MCF 10A (cell line): ENCODE results near the gene CACNG3. TPM values are rescaled to one million over a fixed set of nuclear protein-coding genes. Genes with fewer than 3 reads are reported as not detected.

Source experiments
- BruUV-seq: library from RNA; stranded (reverse); fragments of 400-500 nt; replicated peaks from 2 replicates; lab custom pipeline; 2021; lab: Mats Ljungman, UMichigan
- CTCF ChIA-PET: fragments of 300-600 bp; sonication (Branson Sonifier 250); formaldehyde crosslinking; extraction: SDS; loops from one replicate; lab custom pipeline; 2021; ENCODE audit warnings: antibody characterized with exemption, inconsistent platforms; lab: Yijun Ruan, JAX
- POLR2A ChIA-PET: fragments of 300-600, 350-650 bp; sonication (Branson Sonifier 250); formaldehyde crosslinking; extraction: SDS; loops from one replicate; lab custom pipeline; 2020; ENCODE audit warnings: antibody characterized with exemption, inconsistent platforms; lab: Yijun Ruan, JAX
- DNase-seq: peaks from one replicate; pipeline ENCODE4 v3.0.0-alpha.2; 2018; ENCODE audit not compliant: unreplicated experiment
- H3K27ac Mint-ChIP-seq: one replicate; pipeline ENCODE4 v1.8.0; 2022; ENCODE audit warnings: mild to moderate bottlenecking, low read depth, mixed read lengths; ENCODE audit not compliant: unreplicated experiment
- H3K27me3 Mint-ChIP-seq: one replicate; pipeline ENCODE4 v1.8.0; 2022; ENCODE audit warnings: mixed read lengths; ENCODE audit not compliant: insufficient read depth, unreplicated experiment
- H3K36me3 Mint-ChIP-seq: one replicate; pipeline ENCODE4 v1.8.0; 2022; ENCODE audit warnings: mild to moderate bottlenecking, moderate library complexity, mixed read lengths; ENCODE audit not compliant: insufficient read depth, unreplicated experiment
- H3K4me1 Mint-ChIP-seq: one replicate; pipeline ENCODE4 v1.8.0; 2022; ENCODE audit warnings: mixed read lengths; ENCODE audit not compliant: insufficient read depth, unreplicated experiment
- H3K4me3 Mint-ChIP-seq: one replicate; pipeline ENCODE4 v1.8.0; 2022; ENCODE audit warnings: mild to moderate bottlenecking, moderate library complexity, mixed read lengths; ENCODE audit not compliant: unreplicated experiment
- H3K9me3 Mint-ChIP-seq: one replicate; pipeline ENCODE4 v1.8.0; 2022; ENCODE audit warnings: mixed read lengths; ENCODE audit not compliant: unreplicated experiment
- CTCF ChIP-seq: fragments of 200-600 bp; IDR thresholded peaks from one replicate; pipeline ENCODE4 v1.8.0; 2022; ENCODE audit warnings: antibody characterized with exemption, mild to moderate bottlenecking; ENCODE audit not compliant: unreplicated experiment
- intact Hi-C: fragments of 100-400 bp; cut with micrococcal nuclease; formaldehyde crosslinking; loops from 2 replicates; pipeline ENCODE4 v1.14.1; 2022
- total RNA-seq: library from RNA; stranded (reverse); gene quantifications from 2 replicates; pipeline ENCODE4 v1.2.3, GENCODE V29; 2022

Gene CACNG3
- total RNA-seq, 1 experiment from 2014 or later, result not detected

DNA sequence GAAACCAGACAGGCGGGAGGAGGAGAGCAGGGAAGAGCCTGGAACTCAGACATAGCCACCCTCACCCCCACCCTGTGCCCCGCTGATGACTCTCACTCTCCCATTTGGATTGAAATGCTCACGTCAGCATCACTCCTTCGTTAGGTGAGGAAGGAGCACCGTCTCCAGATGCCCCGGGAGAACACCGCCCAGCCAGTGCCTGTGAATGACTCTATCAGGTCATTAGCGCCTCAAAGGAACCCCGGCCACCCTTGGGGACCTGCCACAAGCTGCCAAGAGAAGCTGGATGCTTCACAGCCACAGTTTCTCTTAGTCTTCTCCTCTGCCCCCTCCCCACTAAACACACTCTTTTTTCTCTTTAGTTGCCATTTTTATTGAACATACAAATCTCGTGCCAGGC lies 66.0 kb downstream of the CACNG3 start:
- Mint-ChIP-seq H3K36me3 (no peaks in the 10 kb centered on the region), H3K27ac (no peak overlapping the region), H3K27me3 (peaks cover 26% of the 10 kb centered on the region), H3K4me3 (no peak overlapping the region), H3K4me1 (no peaks in the 10 kb centered on the region), H3K9me3 (no peaks in the 10 kb centered on the region)
- BruUV-seq, result no TSS peak
- intact Hi-C loops, result no loop called here
- ChIA-PET CTCF (interaction anchor here (0.6 kb wide), 1 partner anchor 521 kb away, joined by 3 read pairs; no protein-coding TSS in a partner anchor), POLR2A (interaction anchor here (1.0 kb wide), 1 partner anchor 251 kb away, joined by 4 read pairs; no protein-coding TSS in a partner anchor)
- no peak for TF ChIP-seq CTCF
- no peak for DNase-seq

DNA sequence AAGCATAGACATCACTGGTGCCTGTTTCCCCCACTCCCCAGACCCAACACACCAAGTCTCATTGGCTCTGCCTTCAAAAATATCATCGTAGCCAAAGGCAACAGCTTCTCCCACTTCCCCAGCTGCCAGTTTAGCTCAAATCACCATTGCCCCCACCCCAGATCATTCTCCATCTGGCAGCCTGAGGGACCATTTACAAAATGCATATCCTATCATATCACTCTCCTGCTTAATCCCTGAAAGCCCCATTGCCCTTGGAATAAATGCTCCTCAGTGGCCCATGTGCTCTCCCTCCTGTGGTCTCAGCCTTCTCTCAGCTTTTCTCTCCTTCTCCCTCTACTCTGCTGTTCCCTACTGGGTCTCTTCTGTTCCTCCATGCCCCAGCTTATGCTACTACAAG lies 68.3 kb downstream of the CACNG3 start:
- H3K9me3 Mint-ChIP-seq, result no peaks in the 10 kb centered on the region
- TF ChIP-seq CTCF, result no peak
- no peak overlapping the region for H3K27ac Mint-ChIP-seq
- ChIA-PET POLR2A (no interaction called here), CTCF (interaction anchor here (0.5 kb wide), 1 partner anchor 67 kb away, joined by 3 read pairs; no protein-coding TSS in a partner anchor)
- DNase-seq, result no peak
- no TSS peak for BruUV-seq
- no peaks in the 10 kb centered on the region for H3K4me1 Mint-ChIP-seq
- H3K27me3 Mint-ChIP-seq, result peaks cover 17% of the 10 kb centered on the region
- no peaks in the 10 kb centered on the region for H3K36me3 Mint-ChIP-seq
- H3K4me3 Mint-ChIP-seq, result no peak overlapping the region
- intact Hi-C loops, result no loop called here

GRCh38 chr16:24328835-24329452 lies 72.8 kb downstream of the CACNG3 start:
- Mint-ChIP-seq H3K4me1 (no peaks in the 10 kb centered on the region), H3K27me3 (peaks cover 36% of the 10 kb centered on the region), H3K4me3 (no peak overlapping the region), H3K9me3 (no peaks in the 10 kb centered on the region), H3K36me3 (no peaks in the 10 kb centered on the region), H3K27ac (no peak overlapping the region)
- CTCF ChIA-PET, result interaction anchor here (0.7 kb wide), 3 partner anchors 23 to 287 kb away, joined by 3 read pairs; no protein-coding TSS in a partner anchor
- BruUV-seq, result no TSS peak
- TF ChIP-seq CTCF, result no peak
- DNase-seq, result no peak
- POLR2A ChIA-PET, result no interaction called here
- intact Hi-C loops, result no loop called here

DNA sequence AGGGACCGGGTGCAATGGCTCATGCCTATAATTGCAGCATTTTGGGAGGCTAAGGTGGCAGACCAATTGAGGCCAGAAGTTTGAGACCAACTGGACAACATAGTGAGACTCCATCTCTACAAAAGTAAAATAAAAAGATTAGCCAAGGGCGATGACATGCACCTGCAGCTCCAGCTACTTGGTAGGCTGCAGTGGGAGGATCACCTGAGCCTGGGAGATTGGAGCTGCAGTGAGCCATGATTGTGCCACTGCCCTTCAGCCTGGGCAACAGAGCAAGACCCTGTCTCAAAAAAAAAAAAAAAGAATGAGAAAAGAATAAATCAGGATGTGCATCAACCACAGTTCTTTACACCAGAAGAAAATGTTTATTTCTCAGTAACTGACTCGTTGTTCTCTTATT lies 76.0 kb downstream of the CACNG3 start:
- Mint-ChIP-seq H3K4me3 (no peak overlapping the region), H3K36me3 (no peaks in the 10 kb centered on the region), H3K4me1 (no peaks in the 10 kb centered on the region), H3K27ac (no peak overlapping the region), H3K27me3 (peaks cover 21% of the 10 kb centered on the region), H3K9me3 (no peaks in the 10 kb centered on the region)
- POLR2A ChIA-PET, result no interaction called here
- no peak for TF ChIP-seq CTCF
- CTCF ChIA-PET, result no interaction called here
- no TSS peak for BruUV-seq
- intact Hi-C loops, result no loop called here
- no peak for DNase-seq
